ENCODE results near the gene RAB35.

The RAB35 gene

GRCh38 chr12:120116441-120116791, at the start of gene RAB35:
Gene RAB35 (minus strand): TSS chr12:120116753. CDS start chr12:120116650, 103 bp downstream.
- DNase-seq = no peak

DNA sequence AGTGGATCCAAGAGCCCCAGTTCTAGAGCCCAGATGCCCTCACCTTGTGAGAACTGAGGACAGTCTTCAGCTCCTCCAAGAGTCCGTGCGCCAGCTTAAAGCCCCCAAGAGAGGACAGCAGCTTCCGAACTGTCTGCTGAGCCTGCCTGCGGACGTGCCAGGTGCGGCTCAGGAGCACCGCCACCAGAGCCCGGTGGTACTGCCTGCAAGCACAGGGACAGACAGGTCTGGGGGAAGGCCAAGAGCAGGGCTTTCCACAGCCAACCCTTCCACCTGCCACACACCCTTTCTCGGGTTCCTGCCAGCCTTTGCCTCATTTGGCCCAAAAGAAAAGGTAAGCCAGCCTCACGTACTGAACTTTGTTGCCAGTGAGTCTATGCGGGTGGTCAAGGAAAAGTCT, 47.7 kb upstream of the RAB35 start:
- no peak for DNase-seq

GRCh38 chr12:120162763-120163162, 46.2 kb upstream of the RAB35 start:
- no peak for DNase-seq

DNA sequence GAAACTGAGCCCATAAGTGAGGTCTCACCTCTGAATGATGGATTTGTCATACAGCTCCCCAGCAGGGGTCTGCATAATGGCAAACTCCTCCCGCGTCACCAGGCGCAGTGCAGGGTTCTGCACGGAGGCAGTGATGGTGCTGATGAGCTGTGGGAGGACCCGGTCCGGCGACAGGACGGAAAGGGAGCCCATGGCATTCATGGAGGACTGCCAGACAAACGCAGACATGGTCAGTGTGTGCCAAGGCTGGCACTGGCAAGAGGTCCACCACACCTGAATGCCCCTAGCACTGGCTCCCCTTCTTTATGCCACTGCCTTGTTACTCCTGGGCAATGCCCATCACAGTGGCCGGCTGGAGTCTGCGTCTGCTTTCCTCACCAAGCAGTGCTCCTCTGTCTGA, 45.3 kb upstream of the RAB35 start:
- no peak for DNase-seq

DNA sequence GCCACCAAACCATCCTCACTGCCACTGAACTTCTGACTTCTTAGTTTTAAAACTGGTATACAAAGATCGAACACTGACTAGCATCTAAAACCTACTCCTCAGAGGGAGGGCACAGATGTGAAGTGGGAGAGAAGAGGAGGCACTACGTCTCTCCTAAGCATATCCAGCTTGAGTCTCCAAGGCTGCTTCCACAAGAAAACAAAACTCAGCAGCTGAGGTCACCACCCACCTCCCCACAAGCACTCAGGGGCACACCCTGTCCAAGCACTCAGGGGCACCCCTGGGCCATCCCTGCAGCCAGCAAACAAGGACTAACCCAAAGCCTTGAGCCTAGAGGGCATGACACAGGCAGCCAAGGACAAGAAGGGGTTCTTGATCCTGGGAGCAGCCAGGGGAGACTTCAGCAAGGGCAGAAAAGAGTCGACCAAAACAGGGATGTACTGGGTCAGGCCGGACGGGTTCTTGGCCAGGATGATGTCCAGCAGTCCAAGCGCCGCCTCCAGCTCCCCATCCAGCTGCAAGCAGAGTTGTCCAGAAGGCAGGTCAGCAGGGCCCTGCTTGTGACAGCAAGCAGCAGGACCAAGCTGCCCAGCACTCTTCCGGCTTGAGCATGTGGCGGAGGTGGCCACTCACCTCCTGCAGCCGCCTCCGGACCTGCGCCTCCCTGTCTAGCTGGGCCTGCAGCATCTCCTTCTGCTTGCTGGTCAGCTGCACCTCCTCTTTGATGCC, 43.1 kb upstream of the RAB35 start:
- DNase-seq = no peak

DNA sequence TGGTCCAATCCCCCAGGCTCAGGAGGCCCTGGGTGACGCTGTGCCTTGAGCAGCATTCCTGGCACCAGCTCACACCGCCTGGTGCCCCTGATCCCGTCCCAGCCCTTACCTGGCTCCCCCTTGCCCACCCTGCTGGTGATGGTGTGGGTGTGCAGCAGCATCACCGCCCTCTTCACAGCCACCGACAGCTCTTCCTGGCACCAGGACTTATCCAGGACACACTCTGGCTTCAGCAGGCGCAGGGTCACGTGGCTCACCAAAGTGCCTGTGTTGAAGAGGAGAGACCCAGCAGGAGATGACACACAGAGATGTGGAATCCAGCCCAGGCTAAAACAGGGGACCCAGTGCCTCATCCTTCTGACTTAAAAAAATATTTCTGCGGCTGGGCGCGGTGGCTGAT, 41.8 kb upstream of the RAB35 start:
- no peak for DNase-seq

- no peak for DNase-seq
Measured at GRCh38 chr12:120157678-120158077, 41.1 kb upstream of the RAB35 start.

GRCh38 chr12:120156315-120157259, 40.0 kb upstream of the RAB35 start:
- DNase-seq = no peak

DNA sequence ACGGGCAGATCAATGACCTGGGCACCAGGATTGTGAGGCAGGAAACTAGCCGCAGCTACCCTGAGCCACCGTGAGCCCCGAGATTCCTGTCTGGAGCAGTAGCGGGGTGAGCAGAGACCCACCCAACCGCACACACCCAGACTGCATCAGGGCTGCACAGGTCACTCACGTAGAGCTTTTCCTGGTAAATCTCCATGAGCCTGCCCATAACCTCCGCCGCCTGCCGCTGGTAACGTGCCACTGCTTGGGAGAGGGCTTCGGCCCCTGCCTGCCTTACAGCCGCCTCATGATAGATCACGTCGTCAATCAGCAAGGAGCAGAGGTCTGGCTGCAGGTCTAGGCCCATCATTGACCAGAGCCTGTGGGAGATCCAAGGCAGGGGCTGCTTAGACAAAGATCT, 38.5 kb upstream of the RAB35 start:
- DNase-seq = no peak

DNA sequence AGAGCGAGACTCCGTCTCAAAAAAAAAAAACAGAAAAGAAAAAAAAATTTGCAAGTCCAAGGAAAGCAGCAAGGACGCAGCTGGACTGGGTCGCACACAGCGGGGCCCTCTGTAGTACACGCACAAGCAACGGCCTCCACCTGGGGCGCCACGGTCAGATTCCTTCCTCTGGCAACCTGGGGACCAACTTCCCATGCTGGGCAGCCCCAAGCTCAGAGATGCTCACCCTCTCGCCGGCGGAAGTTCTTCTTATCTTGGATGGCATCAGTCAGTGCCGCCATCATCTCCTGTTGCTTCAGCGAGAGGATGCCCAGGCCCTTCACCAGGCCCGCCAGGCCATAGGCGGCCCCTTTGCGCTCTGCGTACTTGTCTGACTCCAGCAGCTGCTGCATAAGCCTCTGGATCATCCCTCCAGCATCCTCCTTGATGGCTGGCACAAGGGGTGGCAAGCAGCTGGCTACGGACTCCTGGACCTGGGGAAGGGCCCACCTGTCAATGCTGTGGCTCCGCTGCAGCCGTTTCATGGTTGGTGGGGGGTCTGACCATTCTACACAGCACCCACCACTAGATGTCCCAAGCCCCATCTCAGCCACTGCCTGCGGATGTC, 34.5 kb upstream of the RAB35 start:
- DNase-seq = no peak

- no peak for DNase-seq
Measured at GRCh38 chr12:120148011-120148410, 31.5 kb upstream of the RAB35 start.

DNA sequence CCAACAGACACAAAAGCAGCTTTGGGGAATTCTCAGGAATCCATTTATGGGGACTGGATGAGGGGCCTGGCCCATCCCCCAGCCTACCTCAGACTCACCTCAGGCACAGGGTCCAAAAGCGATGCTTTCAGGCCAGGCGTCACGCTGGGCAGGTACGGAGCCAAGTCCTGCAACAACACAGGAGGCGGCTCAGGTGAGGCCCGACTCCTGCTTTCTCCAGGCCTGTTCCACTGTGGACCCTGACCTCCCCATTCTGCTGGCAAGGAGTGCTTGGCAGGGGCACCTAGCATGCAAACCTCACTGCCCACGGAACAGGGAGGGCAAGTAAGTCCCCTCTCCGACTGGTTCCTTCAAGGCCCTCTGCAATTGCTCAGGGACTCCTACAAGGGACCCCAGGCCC, 28.6 kb upstream of the RAB35 start:
- DNase-seq = no peak

GRCh38 chr12:120144215-120144614, 27.7 kb upstream of the RAB35 start:
- no peak for DNase-seq

- DNase-seq = no peak
Measured at GRCh38 chr12:120142231-120142877, 25.8 kb upstream of the RAB35 start.

GRCh38 chr12:120141336-120141735, 24.8 kb upstream of the RAB35 start:
- no peak for DNase-seq

GRCh38 chr12:120140603-120141002, 24.1 kb upstream of the RAB35 start:
- DNase-seq = no peak

GRCh38 chr12:120139958-120140357, 23.4 kb upstream of the RAB35 start:
- DNase-seq = no peak

GRCh38 chr12:120138366-120138765, 21.8 kb upstream of the RAB35 start:
- no peak for DNase-seq

DNA sequence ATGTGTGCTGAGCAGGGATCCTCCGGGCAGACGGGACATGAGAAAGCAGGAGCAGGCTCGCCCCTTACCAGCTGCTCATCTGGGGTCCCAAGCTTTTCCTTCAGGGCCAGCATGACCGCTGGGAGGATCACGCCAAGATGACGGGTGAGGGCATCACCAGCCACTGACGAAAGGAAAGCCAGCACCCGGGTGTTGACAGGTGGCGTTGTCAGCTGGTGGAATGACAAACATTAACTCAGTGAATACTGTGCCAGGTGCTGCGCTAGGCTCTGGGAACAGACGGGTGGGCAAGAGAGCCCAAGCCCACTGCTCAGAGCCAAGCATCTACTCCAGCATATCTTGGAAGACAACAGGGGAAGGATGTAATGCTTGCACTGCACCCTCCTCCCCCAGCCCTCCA, 21.3 kb upstream of the RAB35 start:
- DNase-seq = no peak

DNA sequence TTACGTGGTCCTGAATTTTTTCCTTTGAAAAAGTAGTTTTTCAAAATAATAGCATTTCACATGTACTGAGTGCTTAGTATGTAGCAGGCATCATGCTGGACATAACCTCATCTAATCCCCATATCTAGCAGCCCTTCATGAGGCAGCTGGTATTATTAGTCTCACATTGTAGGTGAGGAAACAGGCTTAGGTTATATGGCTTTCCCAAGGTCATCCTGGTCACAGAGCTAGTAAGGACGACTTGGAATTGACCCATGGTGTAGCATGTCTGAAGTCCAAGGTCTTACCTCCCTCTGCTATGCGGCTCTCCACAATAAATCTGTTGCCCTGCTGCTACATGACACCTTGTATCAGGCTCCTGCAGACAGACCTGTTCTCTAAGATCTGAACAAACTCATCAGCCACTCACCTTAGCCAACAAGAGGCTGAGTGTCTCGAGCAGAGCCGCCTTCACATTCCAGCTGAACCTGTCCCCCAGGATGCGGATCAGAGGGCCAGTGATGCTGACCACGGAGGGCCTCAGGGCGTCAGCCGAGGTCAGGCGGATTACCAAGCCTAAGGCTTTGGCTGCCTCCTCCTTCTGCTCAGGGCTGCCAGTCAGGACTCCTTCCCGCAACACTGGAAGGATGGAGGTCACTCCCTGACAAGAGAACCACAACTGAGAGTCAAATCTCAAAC, 19.7 kb upstream of the RAB35 start:
- DNase-seq = no peak

DNA sequence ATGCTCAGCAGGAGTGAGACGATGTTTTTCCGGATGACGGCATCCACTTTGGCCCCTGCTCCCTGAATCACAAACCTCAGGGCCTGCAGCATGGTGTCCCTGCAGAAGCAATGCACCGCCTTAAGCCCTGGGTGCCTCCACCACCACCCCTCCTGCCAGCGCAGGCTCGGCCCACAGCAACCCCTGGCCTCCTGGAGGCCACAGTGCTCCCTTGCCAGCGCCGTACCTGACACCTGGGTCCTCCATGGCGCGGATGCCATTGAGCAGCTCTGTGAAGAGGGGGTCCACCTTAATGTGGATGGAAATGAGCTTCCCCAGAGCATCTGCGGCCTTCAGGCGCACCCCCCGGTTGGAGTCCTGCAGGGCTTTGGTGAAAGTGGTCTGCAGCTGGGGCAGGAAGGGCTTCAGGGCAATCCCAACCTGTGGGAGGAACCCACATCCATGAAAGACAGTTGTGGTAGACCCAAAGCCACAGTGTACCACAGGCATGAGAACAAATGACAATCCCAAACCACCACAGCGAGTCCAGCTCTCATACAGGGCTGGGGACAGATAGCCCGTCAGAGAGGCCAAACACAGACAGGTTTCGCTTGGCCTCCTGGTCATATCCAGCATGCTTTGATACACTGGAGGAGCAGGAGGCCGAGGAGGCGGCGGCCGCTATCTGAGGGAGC, 17.9 kb upstream of the RAB35 start:
- no peak for DNase-seq

DNA sequence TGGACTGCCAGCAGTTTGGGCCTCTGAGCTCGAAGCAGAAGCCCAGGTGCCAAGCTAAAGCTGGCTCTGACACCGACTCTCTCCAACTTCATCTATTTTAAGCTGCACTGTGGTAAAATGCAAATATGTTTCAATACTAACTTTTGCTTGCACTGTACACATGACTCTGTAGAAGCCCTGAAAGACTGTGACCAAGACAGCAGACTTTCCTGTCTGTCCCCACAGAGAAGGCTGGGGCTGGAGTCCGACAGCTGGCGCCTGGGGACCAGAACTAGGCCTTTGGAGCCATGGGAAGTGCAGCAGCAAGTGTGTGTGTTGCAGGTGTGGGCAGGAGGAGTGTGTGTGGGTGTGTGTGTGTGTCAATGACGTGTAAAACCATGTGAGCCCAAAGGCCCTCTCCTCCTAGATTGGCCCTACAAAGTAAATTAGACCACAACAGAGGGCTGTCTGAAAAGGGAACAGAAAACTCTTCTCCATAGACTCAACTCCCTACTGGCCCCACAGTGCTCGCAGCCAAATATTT, 16.4 kb upstream of the RAB35 start:
- DNase-seq = no peak
